Retinal pigment epithelial cell (primary cell): ENCODE results near the gene SEMA5A.

Source experiments
- DNase-seq: peaks from one replicate; pipeline ENCODE4 v3.0.0-alpha.2; 2010; ENCODE audit warnings: low read depth
- H3K4me3 ChIP-seq: 2 replicates; pipeline ENCODE4 v1.5.1; 2011; ENCODE audit warnings: mild to moderate bottlenecking, low read length, control low read depth, moderate library complexity
- TF ChIP-seq, protein P1 (sequence below): conservative IDR thresholded peaks from 2 replicates; pipeline ENCODE4 v1.5.1; 2011; ENCODE audit warnings: low read depth, low read length, control low read depth, inconsistent platforms

Gene SEMA5A

GRCh38 chr5:9231842-9232241 lies 314.0 kb downstream of the SEMA5A start:
- DNase-seq = no peak
- TF ChIP-seq, protein P1, sequence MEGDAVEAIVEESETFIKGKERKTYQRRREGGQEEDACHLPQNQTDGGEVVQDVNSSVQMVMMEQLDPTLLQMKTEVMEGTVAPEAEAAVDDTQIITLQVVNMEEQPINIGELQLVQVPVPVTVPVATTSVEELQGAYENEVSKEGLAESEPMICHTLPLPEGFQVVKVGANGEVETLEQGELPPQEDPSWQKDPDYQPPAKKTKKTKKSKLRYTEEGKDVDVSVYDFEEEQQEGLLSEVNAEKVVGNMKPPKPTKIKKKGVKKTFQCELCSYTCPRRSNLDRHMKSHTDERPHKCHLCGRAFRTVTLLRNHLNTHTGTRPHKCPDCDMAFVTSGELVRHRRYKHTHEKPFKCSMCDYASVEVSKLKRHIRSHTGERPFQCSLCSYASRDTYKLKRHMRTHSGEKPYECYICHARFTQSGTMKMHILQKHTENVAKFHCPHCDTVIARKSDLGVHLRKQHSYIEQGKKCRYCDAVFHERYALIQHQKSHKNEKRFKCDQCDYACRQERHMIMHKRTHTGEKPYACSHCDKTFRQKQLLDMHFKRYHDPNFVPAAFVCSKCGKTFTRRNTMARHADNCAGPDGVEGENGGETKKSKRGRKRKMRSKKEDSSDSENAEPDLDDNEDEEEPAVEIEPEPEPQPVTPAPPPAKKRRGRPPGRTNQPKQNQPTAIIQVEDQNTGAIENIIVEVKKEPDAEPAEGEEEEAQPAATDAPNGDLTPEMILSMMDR = no peak
- no peak overlapping the region for H3K4me3 ChIP-seq

DNA sequence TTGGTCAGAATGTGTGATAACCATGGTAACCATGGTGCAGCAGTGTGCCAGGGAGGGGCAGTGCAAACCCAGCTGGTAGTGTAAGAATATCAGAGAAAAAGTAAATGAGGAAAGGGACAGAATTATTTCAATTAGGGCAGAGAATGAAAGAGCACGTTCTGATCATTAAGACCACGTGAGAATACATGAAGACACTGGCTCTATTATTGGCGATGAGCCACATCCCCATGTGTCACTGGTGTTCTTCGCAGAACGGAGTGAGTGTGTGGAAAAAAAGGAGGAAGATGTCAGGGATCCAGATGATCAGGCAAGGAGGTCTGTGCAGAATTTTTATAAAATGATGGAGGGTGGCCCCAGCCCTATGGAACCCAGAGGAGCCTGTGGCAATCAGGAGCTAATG lies 315.5 kb downstream of the SEMA5A start:
- no peak for DNase-seq
- TF ChIP-seq, protein P1 = no peak
- H3K4me3 ChIP-seq = no peak overlapping the region

GRCh38 chr5:9226016-9226536 lies 319.8 kb downstream of the SEMA5A start:
- TF ChIP-seq, protein P1 = no peak
- DNase-seq = no peak
- no peak overlapping the region for H3K4me3 ChIP-seq

DNA sequence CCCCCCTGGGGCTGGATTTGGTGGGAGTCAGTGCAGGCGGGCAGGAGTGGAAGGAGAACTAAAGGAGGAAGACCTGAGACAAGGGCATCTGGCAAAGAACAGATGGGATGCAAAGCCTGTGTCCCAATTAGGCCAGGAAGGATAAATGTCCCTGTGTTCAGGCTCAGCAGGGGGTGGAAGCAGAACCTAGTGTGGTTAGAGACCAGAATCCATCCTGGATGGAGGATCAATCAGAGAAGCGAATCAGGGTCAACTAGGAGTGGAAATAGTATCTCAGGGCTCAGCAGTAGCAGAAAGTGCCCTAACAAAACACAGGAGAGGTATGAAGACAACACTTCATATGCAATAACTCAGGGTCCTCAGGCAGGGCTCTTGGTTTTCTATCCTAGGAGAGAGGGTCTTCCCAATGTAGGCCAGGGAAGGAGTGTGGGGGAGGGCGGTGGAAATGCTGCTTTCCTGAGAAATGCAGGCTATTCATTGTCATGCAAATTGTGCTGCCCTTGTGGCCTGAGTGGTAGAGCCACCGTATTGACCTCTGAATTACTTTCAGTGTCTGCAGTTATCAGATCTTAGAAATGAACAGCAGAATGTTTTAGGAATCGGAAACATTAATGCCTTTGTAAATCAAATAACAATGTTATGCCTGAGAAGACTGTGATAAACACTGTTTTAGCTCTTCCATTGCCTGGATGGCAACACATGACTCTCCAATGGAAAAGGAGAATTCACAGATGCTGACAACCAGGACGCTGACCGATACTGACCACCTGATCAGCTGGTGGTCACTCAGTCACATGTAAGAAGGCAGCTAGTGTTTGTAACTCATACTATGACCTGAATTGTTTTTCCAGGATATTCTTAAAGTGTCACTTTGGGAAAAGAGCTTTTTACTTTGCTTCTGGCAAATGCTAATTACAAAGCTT lies 323.6 kb downstream of the SEMA5A start:
- TF ChIP-seq, protein P1 = no peak
- no peak for DNase-seq
- H3K4me3 ChIP-seq = no peak overlapping the region

DNA sequence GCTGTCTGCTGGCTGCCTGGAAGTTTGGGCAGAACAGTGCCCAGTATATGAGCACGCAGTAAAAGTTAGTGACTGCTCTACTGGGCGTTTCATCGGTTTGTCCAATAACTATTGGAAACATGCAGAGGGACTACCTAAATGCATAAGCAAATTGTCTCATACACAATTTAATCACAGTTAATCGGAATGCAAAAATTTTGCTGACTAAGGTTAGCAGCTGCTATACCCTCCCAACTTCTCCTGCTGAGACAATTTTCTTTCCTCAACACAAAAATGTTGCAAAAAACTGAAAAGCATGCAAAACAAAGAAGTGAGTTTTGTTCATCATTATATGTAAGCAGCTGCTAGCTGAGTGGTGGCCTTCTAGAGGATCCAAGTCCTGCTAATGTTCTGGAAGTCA lies 327.5 kb downstream of the SEMA5A start:
- no peak for DNase-seq

GRCh38 chr5:9212605-9213004 lies 333.3 kb downstream of the SEMA5A start:
- TF ChIP-seq, protein P1 = no peak
- H3K4me3 ChIP-seq = no peak overlapping the region
- DNase-seq = peak; percentile 58

More for the DNA sequence above, 327.5 kb downstream of the SEMA5A start:
- no peak overlapping the region for H3K4me3 ChIP-seq
- TF ChIP-seq, protein P1 = no peak

- H3K4me3 ChIP-seq = no peak overlapping the region
- DNase-seq = no peak
- TF ChIP-seq, protein P1 = no peak
Observed at GRCh38 chr5:9209846-9210492, 335.9 kb downstream of the SEMA5A start.
